Measurements from ENCODE around the gene TRIM62. TPM values are rescaled to one million over a fixed set of nuclear protein-coding genes. Genes with fewer than 3 reads are reported as not detected.

Gene TRIM62
- total RNA-seq, 1 donor from 2014 or later: 8.5 TPM

- DNase-seq (ENCODE audit: low spot score): peak; percentile 35
These were observed 20.7 kb downstream of the TRIM62 start for GRCh38 chr1:33161061-33161681.

- no peak for DNase-seq (ENCODE audit: low spot score)
These were observed 22.3 kb downstream of the TRIM62 start for GRCh38 chr1:33159577-33159976.

GRCh38 chr1:33158366-33158765 is 23.5 kb downstream of the TRIM62 start:
- DNase-seq (ENCODE audit: low spot score): no peak

- DNase-seq (ENCODE audit: low spot score): no peak
These were observed 24.7 kb downstream of the TRIM62 start for GRCh38 chr1:33157131-33157530.

- DNase-seq (ENCODE audit: low spot score): no peak
These were observed 25.8 kb downstream of the TRIM62 start for GRCh38 chr1:33155877-33156538.

- DNase-seq (ENCODE audit: low spot score): no peak
These were observed 28.2 kb downstream of the TRIM62 start for GRCh38 chr1:33153650-33154049.

GRCh38 chr1:33152685-33153432 is 29.0 kb downstream of the TRIM62 start:
- peak; percentile 43 for DNase-seq (ENCODE audit: low spot score)

GRCh38 chr1:33151116-33151515 is 30.7 kb downstream of the TRIM62 start:
- DNase-seq (ENCODE audit: low spot score): no peak

GRCh38 chr1:33150522-33150921 is 31.3 kb downstream of the TRIM62 start:
- no peak for DNase-seq (ENCODE audit: low spot score)

GRCh38 chr1:33149453-33150190 is 32.2 kb downstream of the TRIM62 start:
- DNase-seq (ENCODE audit: low spot score): peak; percentile 38

- no peak for DNase-seq (ENCODE audit: low spot score)
These were observed 33.2 kb downstream of the TRIM62 start for GRCh38 chr1:33148615-33149014.

GRCh38 chr1:33147997-33148314 is 33.9 kb downstream of the TRIM62 start:
- no peak for DNase-seq (ENCODE audit: low spot score)

- DNase-seq (ENCODE audit: low spot score): no peak
These were observed 34.4 kb downstream of the TRIM62 start for GRCh38 chr1:33147275-33147996.

- no peak for DNase-seq (ENCODE audit: low spot score)
These were observed 35.8 kb downstream of the TRIM62 start for GRCh38 chr1:33146003-33146402.

- no peak for DNase-seq (ENCODE audit: low spot score)
These were observed 38.1 kb downstream of the TRIM62 start for GRCh38 chr1:33143698-33144097.

- peak; percentile 17 for DNase-seq (ENCODE audit: low spot score)
These were observed 38.7 kb downstream of the TRIM62 start for GRCh38 chr1:33143176-33143575.

- DNase-seq (ENCODE audit: low spot score): no peak
These were observed 39.3 kb downstream of the TRIM62 start for GRCh38 chr1:33142483-33143064.

GRCh38 chr1:33141781-33142180 is 40.1 kb downstream of the TRIM62 start:
- no peak for DNase-seq (ENCODE audit: low spot score)

GRCh38 chr1:33141216-33141615 is 40.6 kb downstream of the TRIM62 start:
- DNase-seq (ENCODE audit: low spot score): no peak

GRCh38 chr1:33140153-33141149 is 41.4 kb downstream of the TRIM62 start:
- DNase-seq (ENCODE audit: low spot score): no peak

All from mucosa of gallbladder (tissue), 1 donor.